Suprapubic skin (tissue), 4 donors: ENCODE results near the gene FGF2. TPM values are rescaled to one million over a fixed set of nuclear protein-coding genes. Genes with fewer than 3 reads are reported as not detected.

Source experiments
- DNase-seq, 2 donors: peaks; one replicate each; pipeline ENCODE4 v3.0.0-alpha.2; 2019; ENCODE audit warnings: low spot score in 2 of 2
- H3K27ac ChIP-seq: fragments of 200-600 bp; sonication (generic); one replicate; pipeline ENCODE4 v1.5.1; 2019
- H3K27me3 ChIP-seq: fragments of 200-600 bp; sonication (generic); one replicate; pipeline ENCODE4 v1.5.1; 2019
- H3K36me3 ChIP-seq: fragments of 200-600 bp; sonication (generic); one replicate; pipeline ENCODE4 v1.5.1; 2019
- H3K4me1 ChIP-seq: fragments of 200-600 bp; sonication (generic); one replicate; pipeline ENCODE4 v1.5.1; 2019
- H3K4me3 ChIP-seq: fragments of 200-600 bp; sonication (generic); one replicate; pipeline ENCODE4 v1.5.1; 2019; ENCODE audit warnings: mild to moderate bottlenecking
- H3K9me3 ChIP-seq: fragments of 200-600 bp; sonication (generic); one replicate; pipeline ENCODE4 v1.5.1; 2019
- EP300 ChIP-seq: sonication (generic); formaldehyde crosslinking; IDR thresholded peaks from one replicate; pipeline ENCODE4 v1.6.1; 2017; ENCODE audit warnings: antibody characterized with exemption
- POLR2A ChIP-seq, 2 donors: fragments of 450-650 bp; IDR thresholded peaks; one replicate each; pipeline ENCODE4 v1.6.1; 2017; ENCODE audit warnings: antibody characterized with exemption in 2 of 2, mild to moderate bottlenecking in 2 of 2, moderate library complexity in 2 of 2
- POLR2AphosphoS5 ChIP-seq, 3 donors: sonication (generic); formaldehyde crosslinking; IDR thresholded peaks; one replicate each; pipeline ENCODE4 v1.6.1; 2017; ENCODE audit warnings: antibody characterized with exemption in 3 of 3
- WGBS: methylation state at CpG from one replicate; pipeline ENCODE4 v1.1.5; 2018; 5-methylcytosine and 5-hydroxymethylcytosine counted together
- total RNA-seq, 4 donors: library from RNA; depleted of rRNA; stranded (reverse); fragments of >200 nt; gene quantifications; one replicate each; pipeline ENCODE4 v1.1.0, GENCODE V29; 2016
- TF ChIP-seq, protein P1 (sequence below), 2 donors: fragments of 200-600 bp in 1 of 2; fragments of 450-650 bp in 1 of 2; sonication (generic) in 1 of 2; IDR thresholded peaks; one replicate each; pipeline ENCODE4 v1.5.1; 2016 to 2019; ENCODE audit warnings: antibody characterized with exemption in 2 of 2, mild to moderate bottlenecking in 1 of 2, moderate library complexity in 1 of 2

The FGF2 gene
- total RNA-seq, 4 donors from 2014 or later = 3.0 to 8.2 (median 5.8) TPM

- no peak for DNase-seq
- Histone ChIP-seq H3K9me3 (no peaks in the 10 kb centered on the region), H3K4me1 (no peaks in the 10 kb centered on the region), H3K27me3 (no peaks in the 10 kb centered on the region), H3K36me3 (no peaks in the 10 kb centered on the region), H3K4me3 (no peak overlapping the region), H3K27ac (no peak overlapping the region)
- TF ChIP-seq POLR2A (IDR thresholded peaks at IDR 0.05) (no peak), POLR2AphosphoS5 (IDR thresholded peaks at IDR 0.05) (no peak), EP300 (no peak)
- TF ChIP-seq, protein P1, sequence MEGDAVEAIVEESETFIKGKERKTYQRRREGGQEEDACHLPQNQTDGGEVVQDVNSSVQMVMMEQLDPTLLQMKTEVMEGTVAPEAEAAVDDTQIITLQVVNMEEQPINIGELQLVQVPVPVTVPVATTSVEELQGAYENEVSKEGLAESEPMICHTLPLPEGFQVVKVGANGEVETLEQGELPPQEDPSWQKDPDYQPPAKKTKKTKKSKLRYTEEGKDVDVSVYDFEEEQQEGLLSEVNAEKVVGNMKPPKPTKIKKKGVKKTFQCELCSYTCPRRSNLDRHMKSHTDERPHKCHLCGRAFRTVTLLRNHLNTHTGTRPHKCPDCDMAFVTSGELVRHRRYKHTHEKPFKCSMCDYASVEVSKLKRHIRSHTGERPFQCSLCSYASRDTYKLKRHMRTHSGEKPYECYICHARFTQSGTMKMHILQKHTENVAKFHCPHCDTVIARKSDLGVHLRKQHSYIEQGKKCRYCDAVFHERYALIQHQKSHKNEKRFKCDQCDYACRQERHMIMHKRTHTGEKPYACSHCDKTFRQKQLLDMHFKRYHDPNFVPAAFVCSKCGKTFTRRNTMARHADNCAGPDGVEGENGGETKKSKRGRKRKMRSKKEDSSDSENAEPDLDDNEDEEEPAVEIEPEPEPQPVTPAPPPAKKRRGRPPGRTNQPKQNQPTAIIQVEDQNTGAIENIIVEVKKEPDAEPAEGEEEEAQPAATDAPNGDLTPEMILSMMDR (IDR thresholded peaks at IDR 0.05) = no peak
Observed at GRCh38 chr4:122903766-122904288, 77.2 kb downstream of the FGF2 start.

DNA sequence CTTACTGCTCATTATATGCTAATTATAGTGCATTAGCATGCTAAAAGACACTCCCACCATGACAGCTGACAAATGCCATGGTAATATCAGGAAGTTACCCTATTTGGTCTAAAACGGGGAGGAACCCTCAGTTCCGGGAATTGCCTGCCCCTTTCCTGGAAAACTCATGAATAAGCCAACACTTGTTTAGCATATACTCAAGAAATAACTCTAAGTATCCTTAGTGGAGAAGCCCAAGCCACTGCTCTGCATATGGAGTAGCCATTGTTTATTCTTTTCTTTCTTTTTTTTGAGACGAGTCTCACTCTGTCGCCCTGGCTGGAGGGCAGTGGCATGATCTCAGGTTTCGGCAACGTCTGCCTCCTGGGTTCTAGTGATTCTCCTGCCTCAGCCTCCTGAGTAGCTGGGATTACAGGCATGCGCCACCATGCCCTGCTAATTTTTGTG, 80.3 kb downstream of the FGF2 start:
- WGBS = 97% methylated on average over 7 of the region's 7 CpGs
- no peak for DNase-seq
- no peaks in the 10 kb centered on the region for H3K9me3 ChIP-seq
- no peak overlapping the region for H3K4me3 ChIP-seq
- peaks cover 5% of the 10 kb centered on the region for H3K36me3 ChIP-seq
- no peak overlapping the region for H3K27ac ChIP-seq
- no peaks in the 10 kb centered on the region for H3K4me1 ChIP-seq
- no peaks in the 10 kb centered on the region for H3K27me3 ChIP-seq
- TF ChIP-seq POLR2A (IDR thresholded peaks at IDR 0.05) = no peak
- TF ChIP-seq, protein P1 (IDR thresholded peaks at IDR 0.05) = no peak
- no peak for TF ChIP-seq EP300
- no peak for TF ChIP-seq POLR2AphosphoS5 (IDR thresholded peaks at IDR 0.05)

GRCh38 chr4:122908223-122908622, 81.6 kb downstream of the FGF2 start:
- H3K9me3 ChIP-seq = no peaks in the 10 kb centered on the region
- peaks cover 7% of the 10 kb centered on the region for H3K36me3 ChIP-seq
- H3K27me3 ChIP-seq = no peaks in the 10 kb centered on the region
- DNase-seq = no peak
- 91% methylated on average over 1 of the region's 1 CpG for WGBS
- H3K27ac ChIP-seq = no peak overlapping the region
- no peak overlapping the region for H3K4me3 ChIP-seq
- H3K4me1 ChIP-seq = no peaks in the 10 kb centered on the region
- TF ChIP-seq, protein P1 (IDR thresholded peaks at IDR 0.05) = no peak
- no peak for TF ChIP-seq EP300
- no peak for TF ChIP-seq POLR2A (IDR thresholded peaks at IDR 0.05)
- no peak for TF ChIP-seq POLR2AphosphoS5 (IDR thresholded peaks at IDR 0.05)

DNA sequence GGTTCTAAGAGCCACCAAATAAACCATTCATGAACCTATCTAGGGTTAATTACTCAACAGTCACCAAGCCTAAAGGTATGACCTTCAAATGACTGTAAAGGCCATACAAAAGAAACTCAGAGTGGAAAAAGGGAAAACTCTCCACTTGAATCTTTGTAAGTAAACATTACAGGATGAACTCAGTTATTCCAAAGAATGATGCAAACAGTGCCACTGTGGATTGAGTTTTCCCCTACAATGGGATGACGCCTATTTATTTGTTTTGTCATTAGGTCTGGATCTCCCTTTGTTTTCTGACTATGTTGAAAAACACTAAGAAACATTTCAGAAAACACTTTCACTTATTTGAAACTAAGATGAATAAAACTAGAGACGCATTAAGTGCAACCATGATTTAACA, 83.1 kb downstream of the FGF2 start:
- H3K9me3 ChIP-seq = no peaks in the 10 kb centered on the region
- WGBS = 61% methylated on average over 2 of the region's 2 CpGs
- no peak for DNase-seq

GRCh38 chr4:122911588-122911987, 85.0 kb downstream of the FGF2 start:
- WGBS = 97% methylated on average over 1 of the region's 1 CpG
- no peak for DNase-seq
- H3K36me3 ChIP-seq = peaks cover 12% of the 10 kb centered on the region
- peaks cover 2% of the 10 kb centered on the region for H3K4me1 ChIP-seq
- no peak for TF ChIP-seq EP300
- TF ChIP-seq POLR2A (IDR thresholded peaks at IDR 0.05) = no peak
- TF ChIP-seq, protein P1 (IDR thresholded peaks at IDR 0.05) = no peak
- no peak for TF ChIP-seq POLR2AphosphoS5 (IDR thresholded peaks at IDR 0.05)
- no peaks in the 10 kb centered on the region for H3K9me3 ChIP-seq
- no peak overlapping the region for H3K27ac ChIP-seq
- no peaks in the 10 kb centered on the region for H3K27me3 ChIP-seq
- no peak overlapping the region for H3K4me3 ChIP-seq

More for the DNA sequence above, 83.1 kb downstream of the FGF2 start:
- no peaks in the 10 kb centered on the region for H3K27me3 ChIP-seq
- TF ChIP-seq POLR2A (IDR thresholded peaks at IDR 0.05) (no peak), EP300 (no peak), POLR2AphosphoS5 (IDR thresholded peaks at IDR 0.05) (no peak)
- TF ChIP-seq, protein P1 (IDR thresholded peaks at IDR 0.05) = no peak
- peaks cover 7% of the 10 kb centered on the region for H3K36me3 ChIP-seq
- no peak overlapping the region for H3K4me3 ChIP-seq
- no peak overlapping the region for H3K27ac ChIP-seq
- H3K4me1 ChIP-seq = peaks cover 2% of the 10 kb centered on the region
